ENCODE data around the gene TLCD1.

DNA sequence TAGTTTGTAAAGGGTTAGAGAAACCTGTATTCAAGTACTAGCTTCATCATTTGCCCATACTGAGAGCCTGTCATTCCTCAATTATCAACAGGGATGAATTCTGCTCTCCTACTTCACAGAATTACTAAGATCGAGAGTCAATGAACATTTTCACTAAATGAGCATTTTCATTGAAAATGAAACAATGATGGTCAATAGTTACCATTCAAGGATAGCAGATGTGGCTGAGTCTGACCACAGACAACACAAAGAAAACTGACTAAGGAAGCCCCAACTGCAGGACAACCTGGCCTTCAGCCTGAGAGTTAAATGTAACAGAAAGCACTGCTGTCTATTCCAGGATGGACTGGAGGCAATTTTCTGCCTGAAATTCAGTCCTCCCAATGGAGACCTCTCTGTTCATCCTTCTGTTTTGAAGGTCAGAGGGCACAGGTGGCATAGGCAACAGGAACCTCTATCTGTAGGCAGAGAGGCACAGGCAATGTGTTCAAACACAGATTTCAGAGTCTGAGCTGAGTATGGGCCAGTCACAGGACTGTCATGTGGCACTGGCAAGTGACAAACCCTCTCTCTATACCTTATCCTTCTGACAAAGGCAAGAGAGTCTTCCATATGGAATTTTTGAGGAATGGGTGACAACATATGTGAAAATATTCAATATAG, 37.2 kb upstream of the TLCD1 start:
- TF ChIP-seq POLR2AphosphoS5 (IDR thresholded peaks at IDR 0.05; ENCODE audit: low read depth, low read length): no peak
- no peak for TF ChIP-seq POLR2A (IDR thresholded peaks at IDR 0.05; ENCODE audit: low read depth, low read length)
- no peak for TF ChIP-seq TAF1 (IDR thresholded peaks at IDR 0.05; ENCODE audit: borderline replicate concordance, low read depth, low read length)
